Liver (tissue), 9 donors: ENCODE results near the gene ACSM2B. TPM values are rescaled to one million over a fixed set of nuclear protein-coding genes. Genes with fewer than 3 reads are reported as not detected.

Experiments
- DNase-seq: peaks from one replicate; pipeline ENCODE4 v3.0.0-alpha.2; 2017; ENCODE audit warnings: low spot score
- H3K27ac ChIP-seq, 2 donors: one replicate each; pipeline ENCODE4 v1.7.0; 2013; ENCODE audit warnings: inconsistent platforms in 2 of 2, low read length in 2 of 2, control low read depth in 1 of 2, low read depth in 1 of 2, mild to moderate bottlenecking in 1 of 2
- H3K27me3 ChIP-seq, 4 donors: one replicate each; pipeline versions ENCODE4 v1.6.1 to v1.7.0; 2013; ENCODE audit warnings: low read length in 3 of 4, inconsistent platforms in 1 of 4, mild to moderate bottlenecking in 1 of 4, moderate library complexity in 1 of 4; ENCODE audit not compliant: control insufficient read depth in 4 of 4, insufficient read depth in 4 of 4
- H3K36me3 ChIP-seq, 4 donors: one replicate each; pipeline versions ENCODE4 v1.6.1 to v1.7.0; 2013; ENCODE audit warnings: low read length in 3 of 4, mild to moderate bottlenecking in 3 of 4, low read depth in 1 of 4, moderate library complexity in 1 of 4; ENCODE audit not compliant: control insufficient read depth in 4 of 4, insufficient read depth in 3 of 4
- H3K4me1 ChIP-seq, 4 donors: one replicate each; pipeline versions ENCODE4 v1.6.1 to v1.7.0; 2013; ENCODE audit warnings: low read length in 3 of 4, mild to moderate bottlenecking in 3 of 4, moderate library complexity in 1 of 4; ENCODE audit not compliant: control insufficient read depth in 4 of 4, insufficient read depth in 4 of 4
- H3K4me3 ChIP-seq, 3 donors: one replicate each; pipeline versions ENCODE4 v1.6.1 to v1.7.0; 2013; ENCODE audit warnings: low read length in 3 of 3, control low read depth in 1 of 3, low read depth in 1 of 3, mild to moderate bottlenecking in 1 of 3
- H3K9ac ChIP-seq, 2 donors: one replicate each; pipeline ENCODE4 v1.7.0; 2013; ENCODE audit warnings: low read length in 2 of 2, mild to moderate bottlenecking in 2 of 2, moderate library complexity in 2 of 2, control low read depth in 1 of 2, low read depth in 1 of 2
- H3K9me3 ChIP-seq, 4 donors: one replicate each; pipeline versions ENCODE4 v1.6.1 to v1.7.0; 2013; ENCODE audit warnings: low read length in 3 of 4; ENCODE audit not compliant: control insufficient read depth in 4 of 4
- ATF3 ChIP-seq: IDR thresholded peaks from 2 replicates; pipeline ENCODE4 v1.6.1; 2016; ENCODE audit warnings: antibody characterized with exemption
- CTCF ChIP-seq: fragments of 150-350 bp; IDR thresholded peaks from 2 replicates; pipeline ENCODE4 v1.5.1; 2017; ENCODE audit warnings: improper control_type of control experiment, low read depth, low read length; ENCODE audit not compliant: missing input control
- FOXA2 ChIP-seq: IDR thresholded peaks from 2 replicates; pipeline ENCODE4 v1.6.1; 2016; ENCODE audit warnings: antibody characterized with exemption
- GABPA ChIP-seq, 2 donors: IDR thresholded peaks in 1 of 2; conservative IDR thresholded peaks in 1 of 2; 2 replicates each; pipeline ENCODE4 v1.6.1; 2016; ENCODE audit warnings: antibody characterized with exemption in 2 of 2, mild to moderate bottlenecking in 1 of 2, moderate library complexity in 1 of 2
- HNF4A ChIP-seq, 2 donors: conservative IDR thresholded peaks; 2 replicates each; pipeline ENCODE4 v1.6.1; 2016; ENCODE audit warnings: antibody characterized with exemption in 2 of 2, mild to moderate bottlenecking in 2 of 2
- HNF4G ChIP-seq: IDR thresholded peaks from 2 replicates; pipeline ENCODE4 v1.6.1; 2016; ENCODE audit warnings: antibody characterized with exemption
- MAX ChIP-seq: IDR thresholded peaks from 2 replicates; pipeline ENCODE4 v1.6.1; 2016; ENCODE audit warnings: antibody characterized with exemption
- NR2F2 ChIP-seq: IDR thresholded peaks from 2 replicates; pipeline ENCODE4 v1.6.1; 2016; ENCODE audit warnings: antibody characterized with exemption
- RAD21 ChIP-seq, 2 donors: IDR thresholded peaks; 2 replicates each; pipeline ENCODE4 v1.6.1; 2016; ENCODE audit warnings: antibody characterized with exemption in 2 of 2, mild to moderate bottlenecking in 2 of 2
- RXRA ChIP-seq, 2 donors: IDR thresholded peaks; 2 replicates each; pipeline ENCODE4 v1.6.1; 2017 to 2018; ENCODE audit warnings: antibody characterized with exemption in 2 of 2, mild to moderate bottlenecking in 1 of 2
- SP1 ChIP-seq: IDR thresholded peaks from 2 replicates; pipeline ENCODE4 v1.6.1; 2018; ENCODE audit warnings: antibody characterized with exemption, mild to moderate bottlenecking
- TAF1 ChIP-seq: conservative IDR thresholded peaks from 2 replicates; pipeline ENCODE4 v1.6.1; 2016; ENCODE audit warnings: antibody characterized with exemption, mild to moderate bottlenecking
- YY1 ChIP-seq: IDR thresholded peaks from 2 replicates; pipeline ENCODE4 v1.6.1; 2016; ENCODE audit warnings: antibody characterized with exemption, mild to moderate bottlenecking
- ZBTB33 ChIP-seq: IDR thresholded peaks from 2 replicates; pipeline ENCODE4 v1.6.1; 2016; ENCODE audit warnings: antibody characterized with exemption
- WGBS: extraction: QIAGEN DNeasy Blood & Tissue Kit; methylation state at CpG from one replicate; pipeline ENCODE4 v1.1.7; 2013; 5-methylcytosine and 5-hydroxymethylcytosine counted together
- polyA plus RNA-seq, 2 donors: library from polyadenylated mRNA; stranded (reverse) in 1 of 2; unstranded in 1 of 2; fragments of 200-250 nt in 1 of 2; fragments of >200 nt in 1 of 2; fragmentation: Nextera tagmentation in 1 of 2; extraction: Ambion mirVana in 1 of 2; gene quantifications; one replicate each; pipeline versions ENCODE4 v1.2.1 to v1.2.3, GENCODE V29; 2013 to 2015
- total RNA-seq, 2 donors: library from RNA; depleted of rRNA; stranded (reverse); fragments of >200 nt; gene quantifications; one replicate each; pipeline ENCODE4 v1.2.3, GENCODE V29; 2014
- donor health status: healthy.
- donor health status: healthy.
- donor health status: healthy.
- donor health status: healthy.
- donor health status: healthy.

ACSM2B gene
- total and polyA plus RNA-seq, 4 donors, result 46.0 to 852 (median 500) TPM

- no peak for TF ChIP-seq ATF3
- TF ChIP-seq SP1, result no peak
- no peak for TF ChIP-seq RXRA (IDR thresholded peaks at IDR 0.05)
- no peak for TF ChIP-seq TAF1
- no peak for TF ChIP-seq MAX
- no peak for TF ChIP-seq CTCF
- no peak for TF ChIP-seq NR2F2
Observed at GRCh38 chr16:20520103-20520502, 56.1 kb downstream of the ACSM2B start (continued).

- H3K9ac ChIP-seq, result no peak overlapping the region
- TF ChIP-seq RXRA (IDR thresholded peaks at IDR 0.05), result no peak
- no peak for TF ChIP-seq YY1
- no peak for TF ChIP-seq NR2F2
- TF ChIP-seq GABPA (IDR thresholded peaks at IDR 0.05 in 1 of 2, conservative IDR thresholded peaks at IDR 0.05 in 1 of 2), result no peak
- TF ChIP-seq ATF3, result no peak
- TF ChIP-seq ZBTB33, result no peak
- DNase-seq, result no peak
- no peaks in the 10 kb centered on the region for H3K27me3 ChIP-seq
- no peak overlapping the region for H3K4me3 ChIP-seq
- H3K27ac ChIP-seq, result no peak overlapping the region
- no peaks in the 10 kb centered on the region for H3K36me3 ChIP-seq
- H3K9me3 ChIP-seq, result no peaks in the 10 kb centered on the region
- WGBS, result 71% methylated on average over 3 of the region's 3 CpGs
- no peaks in the 10 kb centered on the region for H3K4me1 ChIP-seq
Observed at GRCh38 chr16:20519231-20519630, 56.9 kb downstream of the ACSM2B start.

GRCh38 chr16:20517149-20517548 lies 59.0 kb downstream of the ACSM2B start:
- 66% methylated on average over 3 of the region's 3 CpGs for WGBS
- Histone ChIP-seq H3K27ac (no peak overlapping the region), H3K4me3 (no peak overlapping the region), H3K9me3 (no peaks in the 10 kb centered on the region), H3K4me1 (no peaks in the 10 kb centered on the region), H3K27me3 (no peaks in the 10 kb centered on the region), H3K36me3 (no peaks in the 10 kb centered on the region), H3K9ac (no peak overlapping the region)
- DNase-seq, result no peak
- TF ChIP-seq RAD21 (IDR thresholded peaks at IDR 0.05) (peak; percentile 14 to 25), HNF4G (no peak), FOXA2 (no peak), ZBTB33 (no peak), HNF4A (conservative IDR thresholded peaks at IDR 0.05) (peak in 1 of 2 donors; percentile 6)
